COR-L47 (cell line): Measurements from ENCODE around the gene WDR83.

Experiments used
- DNase-seq: peaks from one replicate; lab custom pipeline; 2025; lab: John Stamatoyannopoulos, UW

WDR83 gene

DNA sequence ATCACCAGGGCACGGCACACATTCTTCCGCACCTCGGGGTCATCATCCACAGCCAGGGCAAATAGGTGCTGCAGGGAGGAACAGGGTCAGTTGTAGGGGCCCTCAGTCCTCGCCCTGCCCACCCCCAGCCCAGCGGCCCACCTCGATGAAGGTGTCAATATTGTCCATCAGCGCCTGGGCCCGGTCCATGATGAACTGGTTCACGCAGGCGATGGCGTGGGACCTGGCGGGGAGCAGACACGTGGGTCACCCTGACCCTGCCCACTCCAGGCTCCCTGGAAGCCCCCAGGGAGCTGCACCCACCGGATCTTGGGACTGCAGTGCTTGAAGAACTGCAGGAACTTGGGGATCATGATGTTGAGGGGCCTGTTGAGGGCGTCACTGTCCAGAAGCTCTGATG lies 48.5 kb downstream of the WDR83 start:
- DNase-seq, result no peak

DNA sequence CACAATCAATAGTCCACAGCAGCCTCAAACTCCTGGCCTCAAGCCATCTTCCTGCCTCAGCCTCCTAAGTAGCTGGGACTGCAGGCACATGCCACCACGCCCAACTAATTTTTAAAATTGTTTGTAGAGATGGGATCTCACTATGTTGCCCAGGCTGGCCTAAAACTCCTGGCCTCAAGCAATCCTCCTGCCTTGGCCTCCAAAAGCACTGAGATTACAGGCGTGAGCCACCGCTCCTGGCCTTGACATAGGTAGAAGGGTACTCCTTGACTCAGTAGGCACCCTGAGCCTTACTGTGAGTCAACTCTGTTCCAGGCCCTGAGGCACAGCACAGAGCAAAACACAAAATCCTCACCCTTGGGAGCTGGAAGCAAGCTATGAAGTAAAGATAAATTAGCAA lies 49.3 kb downstream of the WDR83 start:
- no peak for DNase-seq

DNA sequence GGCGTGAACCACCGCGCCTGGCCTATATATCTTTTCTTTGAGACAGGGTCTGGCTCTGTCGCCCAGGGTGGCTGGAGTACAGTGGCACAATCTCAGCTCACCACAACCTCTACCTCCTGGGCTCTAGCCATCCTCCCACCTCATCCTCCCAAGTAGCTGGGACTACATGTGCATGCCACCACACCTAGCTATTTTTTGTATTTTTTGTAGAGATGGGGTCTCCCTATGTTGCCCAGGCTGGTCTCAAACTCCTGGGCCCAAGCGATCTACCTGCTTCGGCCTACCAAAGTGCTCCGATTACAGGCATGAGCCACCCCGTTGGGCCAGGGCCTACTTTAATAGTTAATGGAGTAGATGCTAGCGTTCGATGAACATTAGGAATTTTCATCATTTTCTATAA lies 53.7 kb downstream of the WDR83 start:
- DNase-seq, result no peak

DNA sequence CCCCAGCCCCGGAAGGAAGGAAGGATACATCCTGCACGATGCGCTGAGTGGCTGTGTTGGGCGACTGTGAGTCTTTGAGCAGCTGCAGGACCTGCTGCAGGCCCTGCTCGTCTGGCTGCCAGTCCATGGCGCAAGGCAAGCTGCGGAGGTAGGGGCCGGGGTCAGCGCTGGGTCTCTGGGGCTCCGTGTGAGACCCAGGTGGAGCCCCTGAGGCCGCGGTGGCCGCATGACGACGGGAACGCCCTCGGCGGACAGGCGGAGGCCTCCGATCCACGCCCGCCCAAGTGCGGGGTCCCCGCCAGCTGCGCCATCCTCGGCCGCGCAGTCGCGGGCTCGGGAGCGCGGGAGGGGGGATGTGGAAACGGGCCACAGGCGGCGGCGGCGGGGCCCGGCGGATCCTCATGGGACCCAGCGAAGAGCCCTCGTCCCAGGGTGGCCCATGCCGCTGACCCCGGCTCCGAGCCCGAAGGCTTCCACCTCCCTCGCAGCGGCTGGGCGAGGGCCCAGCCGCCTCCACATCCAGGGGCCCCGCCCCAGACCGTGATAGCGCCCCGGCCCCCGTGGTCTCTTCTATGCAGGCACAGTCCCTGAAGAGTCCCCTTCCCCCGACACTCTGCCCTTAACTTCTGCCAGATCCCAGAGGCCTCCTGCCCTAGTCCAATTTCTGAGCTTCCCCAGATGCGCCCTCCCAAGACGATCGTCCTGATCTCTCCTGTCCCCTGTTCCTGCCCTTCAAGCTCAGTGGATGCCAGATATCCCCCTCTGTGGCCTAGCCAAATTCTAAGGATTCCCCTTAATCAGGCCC lies 54.4 kb downstream of the WDR83 start:
- no peak for DNase-seq

DNA sequence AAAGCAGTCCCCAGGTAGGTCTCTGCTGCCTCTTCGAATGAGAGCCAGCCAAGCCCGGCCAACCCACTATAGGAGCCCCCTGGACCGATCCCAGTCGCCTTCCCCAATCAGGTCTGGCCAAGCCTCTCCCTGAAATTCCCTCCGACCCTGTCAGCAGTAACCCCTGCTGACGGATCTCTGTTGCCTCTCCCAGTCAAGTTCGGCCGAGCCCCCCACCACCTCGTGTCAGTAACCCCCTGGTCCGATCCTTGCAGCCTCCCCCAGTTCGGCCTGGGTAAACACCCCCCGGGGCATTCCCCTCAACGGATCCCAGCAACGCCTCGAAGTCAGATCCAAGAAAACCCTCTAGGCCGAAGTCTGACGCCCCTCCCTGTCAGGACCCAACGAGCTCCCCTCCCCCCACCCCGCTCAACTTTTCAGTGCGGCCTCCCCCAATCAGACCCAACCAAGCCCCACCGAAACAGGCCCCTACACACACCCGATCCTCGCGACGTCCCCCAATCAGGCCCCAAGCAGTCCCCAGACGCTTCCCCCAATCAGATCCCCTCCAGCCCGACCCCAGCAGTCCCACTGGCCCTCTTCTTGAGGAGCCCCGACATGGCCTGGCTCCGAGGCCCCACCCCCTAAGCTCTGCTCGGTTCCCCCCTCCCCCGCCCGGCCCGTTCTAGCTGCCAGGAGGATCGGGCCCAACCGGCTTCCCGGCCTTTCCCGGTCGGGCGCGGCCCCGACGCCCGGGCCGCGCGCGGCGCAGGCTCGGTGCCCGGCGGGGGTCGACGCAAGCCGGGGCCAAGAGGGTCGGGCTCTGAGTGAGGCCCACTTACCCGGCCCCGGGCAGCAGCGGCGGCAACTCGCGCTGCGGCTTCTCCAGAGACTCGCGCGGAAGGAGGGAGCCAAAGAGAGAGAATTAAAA lies 55.3 kb downstream of the WDR83 start:
- peak; percentile 51 for DNase-seq

DNA sequence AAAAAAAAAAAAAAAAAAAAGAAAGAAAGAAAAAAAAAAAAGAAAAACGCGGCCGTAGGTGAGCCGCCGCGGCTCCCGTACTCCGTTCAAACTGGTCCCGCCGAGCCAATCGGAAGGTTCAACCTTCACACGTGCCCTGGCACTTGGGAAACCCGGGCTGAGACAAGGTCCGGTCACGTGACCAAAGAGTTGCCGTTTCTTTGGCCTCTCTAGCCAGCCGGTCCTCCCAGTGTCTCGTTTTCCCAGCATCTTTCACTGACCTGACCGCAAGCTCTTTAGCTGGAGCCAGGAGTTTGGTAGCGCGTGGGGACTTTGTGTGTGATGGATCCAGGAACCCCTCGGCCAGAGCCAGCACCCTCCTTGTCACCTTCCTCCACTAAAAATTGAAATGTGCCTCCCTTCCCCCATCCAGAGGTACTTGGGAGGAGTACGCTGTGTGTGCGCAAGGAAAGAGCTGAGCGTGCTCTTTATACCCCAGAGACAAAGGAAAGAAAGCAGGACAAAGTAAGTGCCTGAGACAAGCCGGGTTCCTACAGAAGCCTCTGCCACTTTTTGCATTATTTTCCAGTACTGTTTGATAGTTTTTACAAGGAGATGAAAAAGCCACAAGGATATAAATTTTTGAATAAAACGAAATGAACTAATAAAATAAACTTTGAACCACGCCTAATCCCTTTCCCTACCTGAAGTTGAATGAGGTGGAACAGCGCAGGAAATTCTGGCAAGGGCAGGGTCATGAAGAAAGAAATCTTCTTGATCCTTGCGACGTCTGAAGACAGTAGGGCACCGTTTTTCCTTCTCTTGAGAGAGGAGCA lies 56.2 kb downstream of the WDR83 start:
- DNase-seq, result peak; percentile 99

DNA sequence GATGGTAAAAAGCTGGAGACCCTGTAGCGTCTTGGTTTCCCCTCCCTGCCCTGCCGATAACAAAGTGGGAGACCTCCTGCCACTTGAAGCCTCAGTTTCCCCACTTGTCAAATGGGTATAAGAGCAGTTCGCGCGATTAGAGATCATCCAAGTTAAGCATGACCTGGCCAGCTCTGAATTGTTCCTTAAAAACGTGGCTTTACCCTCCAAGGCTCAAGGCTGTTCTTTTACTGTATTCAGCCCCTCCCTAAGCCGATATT lies 56.7 kb downstream of the WDR83 start:
- DNase-seq, result no peak

DNA sequence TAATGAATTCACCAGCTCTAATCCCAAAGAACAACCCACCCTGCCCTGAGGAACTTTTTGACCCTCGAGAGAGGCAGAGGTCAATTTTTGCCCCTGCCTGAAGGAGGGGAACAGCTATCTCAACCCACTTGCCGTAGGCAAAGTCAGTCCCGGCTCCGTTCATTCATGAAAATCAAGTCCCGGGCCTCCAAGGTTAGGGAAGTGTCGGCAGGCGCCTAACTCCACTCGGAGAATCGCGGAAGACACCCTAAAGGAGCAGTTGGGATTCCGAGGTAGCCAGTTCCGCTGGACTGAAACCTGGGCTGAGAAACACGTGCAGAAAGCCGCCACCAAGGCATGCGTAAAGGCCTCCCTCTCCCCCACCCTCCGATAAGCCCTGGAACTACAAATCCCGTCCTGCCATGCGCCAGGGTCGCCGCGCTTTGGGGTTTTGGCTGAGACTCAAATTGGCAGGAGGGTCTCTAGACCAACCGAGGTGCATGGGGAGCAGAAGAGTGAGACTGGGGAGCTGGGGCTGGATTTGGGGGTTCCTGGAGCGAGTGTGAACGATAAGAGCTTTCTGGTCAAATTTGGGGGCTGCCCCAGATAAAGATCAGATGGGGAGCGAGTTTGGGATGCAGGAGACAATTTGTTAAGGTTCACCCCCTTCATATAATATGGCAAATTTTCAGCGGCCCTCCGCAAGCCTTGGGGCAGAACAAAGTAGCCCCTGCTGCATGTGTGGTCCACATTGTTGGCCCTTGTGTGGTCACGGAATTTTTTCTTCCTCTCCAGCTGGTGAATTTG lies 57.2 kb downstream of the WDR83 start, which contains the start of gene TNPO2:
Gene TNPO2 (minus strand): TSS at position 292 of the 786 bp plus-strand sequence. CDS start 2,955 bp downstream, outside the sequence.
- DNase-seq, result peak; percentile 52
